ENCODE results near the gene ABI2.

- TF ChIP-seq CTCF (IDR thresholded peaks at IDR 0.05; ENCODE audit: low read length) (no peak), EZH2 (IDR thresholded peaks at IDR 0.05; ENCODE audit: borderline replicate concordance, low read length) (no peak)
Observed at GRCh38 chr2:203441463-203441862, 113.3 kb downstream of the ABI2 start.

All from OCI-LY1 (cell line).